B cell (primary cell): Measurements from ENCODE around the gene EN1. TPM values are rescaled to one million over a fixed set of nuclear protein-coding genes. Genes with fewer than 3 reads are reported as not detected.

Experiments
- ATAC-seq: fragments of 200-7000 bp; cut with Tn5 transposase; one replicate; pipeline ENCODE4 v1.10.0; 2021; ENCODE audit warnings: low read depth, mild to moderate bottlenecking, moderate number of reproducible peaks, moderate library complexity
- CTCF ChIA-PET: fragments of 350-600 bp; sonication (Branson Sonifier 250); formaldehyde crosslinking; loops from one replicate; lab custom pipeline; 2021; ENCODE audit warnings: antibody characterized with exemption, inconsistent platforms; lab: Charles Lee
- POLR2A ChIA-PET: fragments of 350-600 bp; sonication (Branson Sonifier 250); formaldehyde crosslinking; loops from one replicate; lab custom pipeline; 2021; ENCODE audit warnings: antibody characterized with exemption; lab: Charles Lee
- DNase-seq: peaks from one replicate; pipeline ENCODE4 v3.0.0; 2013
- H2AFZ ChIP-seq: 2 replicates; pipeline ENCODE4 v1.6.1; 2012; ENCODE audit warnings: mild to moderate bottlenecking, low read depth, low read length; ENCODE audit not compliant: insufficient read depth, poor library complexity, severe bottlenecking
- H3K27ac ChIP-seq, 2 donors: 1 replicate in 1 of 2; 2 replicates in 1 of 2; pipeline ENCODE4 v1.5.1; 2012 to 2013; ENCODE audit warnings: low read length in 2 of 2, mild to moderate bottlenecking in 2 of 2, moderate library complexity in 1 of 2
- H3K27me3 ChIP-seq, 4 experiments: fragments of 200-600 bp in 1 of 4; sonication (generic) in 1 of 4; replicated peaks in 1 of 4; 1 replicate in 2 of 4; 2 replicates in 2 of 4; pipeline versions ENCODE4 v1.6.1 to v1.7.0; 2013 to 2016; ENCODE audit warnings: low read length in 3 of 4, mild to moderate bottlenecking in 2 of 4, mixed read lengths in 1 of 4, moderate library complexity in 1 of 4; ENCODE audit not compliant: insufficient read depth in 4 of 4, control insufficient read depth in 3 of 4; ENCODE audit errors: control extremely low read depth in 1 of 4
- H3K36me3 ChIP-seq, 2 experiments: replicated peaks in 1 of 2; 1 replicate in 1 of 2; 2 replicates in 1 of 2; pipeline versions ENCODE4 v1.6.1 to v1.7.1; 2013; ENCODE audit warnings: low read length in 1 of 2; ENCODE audit not compliant: insufficient read depth in 2 of 2, control insufficient read depth in 1 of 2; ENCODE audit errors: control extremely low read depth in 1 of 2, extremely low read depth in 1 of 2
- H3K4me1 ChIP-seq, 2 donors: fragments of 200-600 bp in 1 of 2; sonication (generic) in 1 of 2; 1 replicate in 1 of 2; 2 replicates in 1 of 2; pipeline versions ENCODE4 v1.5.1 to v1.6.1; 2013 to 2017; ENCODE audit warnings: low read length in 2 of 2; ENCODE audit not compliant: control insufficient read depth in 2 of 2, insufficient read depth in 2 of 2
- H3K4me2 ChIP-seq: replicated peaks from 2 replicates; pipeline ENCODE3; 2012; ENCODE audit warnings: mild to moderate bottlenecking, low read depth, low read length; ENCODE audit not compliant: poor library complexity, severe bottlenecking
- H3K4me3 ChIP-seq, 5 experiments: fragments of 200-600 bp in 1 of 5; sonication (generic) in 1 of 5; 1 replicate in 3 of 5; 2 replicates in 2 of 5; pipeline versions ENCODE4 v1.5.1 to v1.7.0; 2011 to 2016; ENCODE audit warnings: low read length in 4 of 5, mild to moderate bottlenecking in 4 of 5, low read depth in 2 of 5, control low read depth in 1 of 5, moderate library complexity in 1 of 5; ENCODE audit not compliant: insufficient read depth in 1 of 5; ENCODE audit errors: control extremely low read depth in 1 of 5, extremely low read depth in 1 of 5
- H3K79me2 ChIP-seq: fragments of 200-600 bp; sonication (generic); one replicate; pipeline ENCODE4 v1.6.0; 2016; ENCODE audit warnings: low read length; ENCODE audit not compliant: control insufficient read depth, insufficient read depth
- H3K9ac ChIP-seq: fragments of 200-600 bp; sonication (generic); 2 replicates; pipeline ENCODE4 v1.6.1; 2017; ENCODE audit warnings: mild to moderate bottlenecking, low read length, moderate library complexity
- H3K9me3 ChIP-seq, 3 donors: one replicate each; pipeline versions ENCODE4 v1.6.1 to v1.7.1; 2013; ENCODE audit warnings: low read length in 2 of 3; ENCODE audit not compliant: control insufficient read depth in 2 of 3, insufficient read depth in 1 of 3; ENCODE audit errors: control extremely low read depth in 1 of 3
- H4K20me1 ChIP-seq: 2 replicates; pipeline ENCODE4 v1.6.0; 2012; ENCODE audit warnings: mild to moderate bottlenecking, low read length; ENCODE audit not compliant: insufficient read depth, control insufficient read depth, poor library complexity, severe bottlenecking
- H3K27ac Mint-ChIP-seq: one replicate; pipeline ENCODE4 v1.8.0; 2021; ENCODE audit warnings: mixed read lengths
- H3K27me3 Mint-ChIP-seq: one replicate; pipeline ENCODE4 v1.8.0; 2021; ENCODE audit warnings: mixed read lengths
- H3K4me1 Mint-ChIP-seq: one replicate; pipeline ENCODE4 v1.8.0; 2021; ENCODE audit warnings: mixed read lengths
- H3K4me3 Mint-ChIP-seq: one replicate; pipeline ENCODE4 v1.8.0; 2021; ENCODE audit warnings: mixed read lengths
- H3K9me3 Mint-ChIP-seq: one replicate; pipeline ENCODE4 v1.8.0; 2022; ENCODE audit warnings: mixed read lengths; ENCODE audit not compliant: insufficient read depth
- EZH2 ChIP-seq: IDR thresholded peaks from 2 replicates; pipeline ENCODE4 v1.6.1; 2012; ENCODE audit warnings: borderline replicate concordance, low read depth, mild to moderate bottlenecking, moderate library complexity, low read length; ENCODE audit not compliant: insufficient read depth, poor library complexity, severe bottlenecking
- WGBS: methylation state at CpG from one replicate; pipeline ENCODE4 v1.1.5; 2013; ENCODE audit warnings: missing lambda C conversion rate; ENCODE audit not compliant: insufficient coverage; 5-methylcytosine and 5-hydroxymethylcytosine counted together
- intact Hi-C: fragments of 100-400 bp; cut with micrococcal nuclease; formaldehyde crosslinking; loops from one replicate; pipeline ENCODE4 v1.10.0; 2022
- polyA plus RNA-seq: library from polyadenylated mRNA; depleted of rRNA; stranded (reverse); fragments of >200 nt; gene quantifications from 2 replicates; pipeline ENCODE4 v1.2.3, GENCODE V29; 2012
- total RNA-seq, 2 donors: library from RNA; stranded (reverse); fragments of 120-200 nt in 1 of 2; gene quantifications; 1 replicate in 1 of 2; 2 replicates in 1 of 2; pipeline versions ENCODE4 v1.2.3 to v1.2.4, GENCODE V29; 2013 to 2022
- TF ChIP-seq, protein P1 (sequence below): fragments of 200-600 bp; IDR thresholded peaks from one replicate; pipeline ENCODE4 v1.8.0; 2022; ENCODE audit warnings: antibody characterized with exemption, mild to moderate bottlenecking

The EN1 gene
- total and polyA plus RNA-seq, 2 donors (not counting 1 experiment from before 2014, with no cell fraction given), result not detected

DNA sequence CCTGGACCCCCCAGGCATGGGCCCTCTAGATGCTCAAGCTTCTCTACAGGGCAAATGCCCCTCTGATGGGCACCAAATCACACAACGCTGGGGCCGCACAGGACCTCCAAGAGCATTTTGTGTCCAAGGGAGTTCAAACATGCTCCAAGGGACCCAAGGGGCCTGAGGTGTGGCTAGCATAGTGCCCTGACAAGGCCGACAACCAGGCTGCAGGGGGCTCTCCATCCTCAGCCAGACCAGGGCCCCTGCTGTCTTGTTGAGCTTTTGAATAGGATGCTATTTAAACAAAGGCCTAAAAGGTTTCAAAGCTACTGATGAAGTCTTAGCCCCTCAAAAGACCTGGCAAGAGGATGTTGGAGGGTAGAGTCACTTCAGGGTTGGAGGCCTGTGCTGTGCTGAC lies 33.1 kb downstream of the EN1 start:
- Mint-ChIP-seq H3K27ac (no peak overlapping the region), H3K4me3 (no peak overlapping the region), H3K4me1 (no peaks in the 10 kb centered on the region), H3K27me3 (peaks cover 66% of the 10 kb centered on the region), H3K9me3 (no peaks in the 10 kb centered on the region)
- Histone ChIP-seq H4K20me1 (no peaks in the 10 kb centered on the region), H3K4me2 (no peak overlapping the region), H3K4me3 (no peak overlapping the region), H2AFZ (no peak overlapping the region), H3K36me3 (no peaks in the 10 kb centered on the region), H3K9ac (no peak overlapping the region), H3K79me2 (no peaks in the 10 kb centered on the region), H3K4me1 (no peaks in the 10 kb centered on the region), H3K27ac (no peak overlapping the region), H3K27me3 (peaks cover 0 to 42% (median 6%) of the 10 kb centered on the region in 4 experiments), H3K9me3 (no peaks in the 10 kb centered on the region)
- intact Hi-C loops, result no loop called here
- no peak for TF ChIP-seq EZH2
- TF ChIP-seq, protein P1, sequence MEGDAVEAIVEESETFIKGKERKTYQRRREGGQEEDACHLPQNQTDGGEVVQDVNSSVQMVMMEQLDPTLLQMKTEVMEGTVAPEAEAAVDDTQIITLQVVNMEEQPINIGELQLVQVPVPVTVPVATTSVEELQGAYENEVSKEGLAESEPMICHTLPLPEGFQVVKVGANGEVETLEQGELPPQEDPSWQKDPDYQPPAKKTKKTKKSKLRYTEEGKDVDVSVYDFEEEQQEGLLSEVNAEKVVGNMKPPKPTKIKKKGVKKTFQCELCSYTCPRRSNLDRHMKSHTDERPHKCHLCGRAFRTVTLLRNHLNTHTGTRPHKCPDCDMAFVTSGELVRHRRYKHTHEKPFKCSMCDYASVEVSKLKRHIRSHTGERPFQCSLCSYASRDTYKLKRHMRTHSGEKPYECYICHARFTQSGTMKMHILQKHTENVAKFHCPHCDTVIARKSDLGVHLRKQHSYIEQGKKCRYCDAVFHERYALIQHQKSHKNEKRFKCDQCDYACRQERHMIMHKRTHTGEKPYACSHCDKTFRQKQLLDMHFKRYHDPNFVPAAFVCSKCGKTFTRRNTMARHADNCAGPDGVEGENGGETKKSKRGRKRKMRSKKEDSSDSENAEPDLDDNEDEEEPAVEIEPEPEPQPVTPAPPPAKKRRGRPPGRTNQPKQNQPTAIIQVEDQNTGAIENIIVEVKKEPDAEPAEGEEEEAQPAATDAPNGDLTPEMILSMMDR, result no peak
- ATAC-seq (no peak), DNase-seq (no peak)
- 78% methylated on average over 3 of the region's 3 CpGs for WGBS
- ChIA-PET CTCF (no interaction called here), POLR2A (no interaction called here)

DNA sequence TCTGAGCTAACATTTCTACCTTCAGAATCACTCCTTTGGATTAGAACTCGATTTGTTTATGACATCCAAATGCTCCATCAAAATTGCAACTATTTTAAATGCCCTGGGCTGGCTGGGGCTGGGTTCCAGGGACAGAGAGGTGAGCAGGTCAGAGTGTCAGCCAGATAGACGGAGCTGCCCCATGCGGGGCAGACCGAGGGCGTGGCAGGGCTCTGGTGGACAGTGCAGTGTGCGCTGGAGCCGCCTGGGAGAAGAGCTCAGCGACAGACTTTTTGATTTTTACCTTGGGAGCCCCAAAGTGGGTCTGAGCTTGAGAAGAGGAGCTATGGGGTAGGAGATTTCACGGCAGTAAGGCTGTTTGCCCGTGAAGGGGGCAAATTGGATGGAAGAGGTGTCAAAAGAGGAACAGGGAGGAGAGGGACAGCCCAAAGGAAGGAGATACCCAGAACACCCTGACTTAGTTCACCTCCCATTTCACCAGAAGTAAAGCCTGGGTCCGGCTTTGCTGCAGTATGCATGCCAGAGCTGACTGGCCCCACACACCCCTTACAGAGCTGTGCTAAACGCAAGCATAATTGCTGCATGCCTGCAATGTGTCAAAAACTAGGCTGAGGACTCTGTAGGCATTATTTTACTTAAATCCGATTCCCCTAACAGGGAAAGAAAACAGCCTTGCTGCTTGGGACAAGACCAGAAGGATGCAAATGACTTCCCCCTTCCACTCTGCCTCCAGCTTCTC lies 33.7 kb downstream of the EN1 start:
- no peak for ATAC-seq
- Histone ChIP-seq H3K9me3 (no peaks in the 10 kb centered on the region), H3K36me3 (no peaks in the 10 kb centered on the region), H3K4me2 (no peak overlapping the region), H3K79me2 (no peaks in the 10 kb centered on the region), H3K27me3 (peaks cover 0 to 43% (median 9%) of the 10 kb centered on the region in 4 experiments), H4K20me1 (no peaks in the 10 kb centered on the region), H3K27ac (no peak overlapping the region), H3K9ac (no peak overlapping the region), H2AFZ (no peak overlapping the region), H3K4me3 (no peak overlapping the region), H3K4me1 (peaks cover 0 to 1% of the 10 kb centered on the region in 2 donors)
- no peak overlapping the region for H3K27ac Mint-ChIP-seq
- no peak for DNase-seq
- CTCF ChIA-PET, result no interaction called here
- POLR2A ChIA-PET, result no interaction called here
- H3K4me1 Mint-ChIP-seq, result no peaks in the 10 kb centered on the region
- peaks cover 61% of the 10 kb centered on the region for H3K27me3 Mint-ChIP-seq
- TF ChIP-seq, protein P1, result no peak
- no peak for TF ChIP-seq EZH2
- WGBS, result 60% methylated on average over 11 of the region's 13 CpGs
- no peaks in the 10 kb centered on the region for H3K9me3 Mint-ChIP-seq
- no peak overlapping the region for H3K4me3 Mint-ChIP-seq
- intact Hi-C loops, result no loop called here
